ENCODE results near the gene GHR. TPM values are rescaled to one million over a fixed set of nuclear protein-coding genes. Genes with fewer than 3 reads are reported as not detected.

GHR gene
- total RNA-seq, 4 donors from 2014 or later = 1.8 to 12.4 (median 3.7) TPM

- H3K9me3 ChIP-seq = no peaks in the 10 kb centered on the region
- TF ChIP-seq POLR2A (IDR thresholded peaks at IDR 0.05) (no peak), CTCF (IDR thresholded peaks at IDR 0.05) (no peak)
- H3K4me1 ChIP-seq = no peaks in the 10 kb centered on the region
- DNase-seq = no peak
- no peak overlapping the region for H3K4me3 ChIP-seq
- H3K27ac ChIP-seq = no peak overlapping the region
- no peaks in the 10 kb centered on the region for H3K27me3 ChIP-seq
- no peaks in the 10 kb centered on the region for H3K36me3 ChIP-seq
These were observed 10.9 kb downstream of the GHR start for GRCh38 chr5:42434047-42434724.

GRCh38 chr5:42436051-42436450, 12.8 kb downstream of the GHR start:
- Histone ChIP-seq H3K4me1 (no peaks in the 10 kb centered on the region), H3K27ac (no peak overlapping the region), H3K36me3 (no peaks in the 10 kb centered on the region), H3K9me3 (no peaks in the 10 kb centered on the region), H3K27me3 (no peaks in the 10 kb centered on the region), H3K4me3 (no peak overlapping the region)
- no peak for DNase-seq
- TF ChIP-seq CTCF (IDR thresholded peaks at IDR 0.05) (no peak), POLR2A (IDR thresholded peaks at IDR 0.05) (no peak)

GRCh38 chr5:42454216-42454995, 31.2 kb downstream of the GHR start:
- Histone ChIP-seq H3K9me3 (no peaks in the 10 kb centered on the region), H3K27ac (no peak overlapping the region), H3K36me3 (no peaks in the 10 kb centered on the region), H3K4me3 (no peak overlapping the region), H3K4me1 (no peaks in the 10 kb centered on the region), H3K27me3 (no peaks in the 10 kb centered on the region)
- no peak for DNase-seq
- no peak for TF ChIP-seq POLR2A (IDR thresholded peaks at IDR 0.05)
- no peak for TF ChIP-seq CTCF (IDR thresholded peaks at IDR 0.05)

- H3K4me3 ChIP-seq = no peak overlapping the region
- TF ChIP-seq POLR2A (IDR thresholded peaks at IDR 0.05) (no peak), CTCF (IDR thresholded peaks at IDR 0.05) (no peak)
- H3K4me1 ChIP-seq = no peaks in the 10 kb centered on the region
- no peaks in the 10 kb centered on the region for H3K27me3 ChIP-seq
- no peak overlapping the region for H3K27ac ChIP-seq
- no peaks in the 10 kb centered on the region for H3K9me3 ChIP-seq
- no peak for DNase-seq
- no peaks in the 10 kb centered on the region for H3K36me3 ChIP-seq
These were observed 37.8 kb downstream of the GHR start for GRCh38 chr5:42461033-42461432.

GRCh38 chr5:42461507-42461906, 38.3 kb downstream of the GHR start:
- Histone ChIP-seq H3K4me1 (no peaks in the 10 kb centered on the region), H3K4me3 (no peak overlapping the region), H3K27ac (no peak overlapping the region), H3K27me3 (no peaks in the 10 kb centered on the region), H3K36me3 (no peaks in the 10 kb centered on the region), H3K9me3 (no peaks in the 10 kb centered on the region)
- DNase-seq = no peak
- TF ChIP-seq CTCF (IDR thresholded peaks at IDR 0.05) (no peak), POLR2A (IDR thresholded peaks at IDR 0.05) (no peak)
